Uterus (tissue), 2 donors: ENCODE data around the gene IYD.

Experiments
- CTCF ChIP-seq, 4 experiments: fragments of 200-600 bp in 2 of 4; fragments of 450-650 bp in 2 of 4; sonication (generic) in 2 of 4; IDR thresholded peaks; one replicate each; pipeline ENCODE4 v1.5.1; 2016 to 2019; ENCODE audit warnings: antibody characterized with exemption in 4 of 4, mild to moderate bottlenecking in 2 of 4, moderate library complexity in 1 of 4
- POLR2A ChIP-seq, 2 donors: fragments of 450-650 bp; IDR thresholded peaks; one replicate each; pipeline ENCODE4 v1.6.1; 2016; ENCODE audit warnings: antibody characterized with exemption in 2 of 2, mild to moderate bottlenecking in 1 of 2, moderate library complexity in 1 of 2

GRCh38 chr6:150370112-150370511 lies 1.3 kb downstream of the IYD start:
- TF ChIP-seq CTCF (IDR thresholded peaks at IDR 0.05) = no peak
- no peak for TF ChIP-seq POLR2A (IDR thresholded peaks at IDR 0.05)
